CD4-positive, alpha-beta T cell treated with Interleukin-21 for 1 hour (primary cell): ENCODE data around the gene SRR.
"Not testable (repeated sequence)": the region's sequence is repeated elsewhere in the genome, so short reads cannot be mapped to it uniquely, and the experiment has no call there.

Experiments used
- DNase-seq: peaks from one replicate; pipeline ENCODE4 v3.0.0-alpha.2; 2020

The SRR gene, protein sequence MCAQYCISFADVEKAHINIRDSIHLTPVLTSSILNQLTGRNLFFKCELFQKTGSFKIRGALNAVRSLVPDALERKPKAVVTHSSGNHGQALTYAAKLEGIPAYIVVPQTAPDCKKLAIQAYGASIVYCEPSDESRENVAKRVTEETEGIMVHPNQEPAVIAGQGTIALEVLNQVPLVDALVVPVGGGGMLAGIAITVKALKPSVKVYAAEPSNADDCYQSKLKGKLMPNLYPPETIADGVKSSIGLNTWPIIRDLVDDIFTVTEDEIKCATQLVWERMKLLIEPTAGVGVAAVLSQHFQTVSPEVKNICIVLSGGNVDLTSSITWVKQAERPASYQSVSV

GRCh38 chr17:2303204-2304188, at the start of gene SRR, which contains the start of gene SMG6:
TSS of gene SRR (plus strand) at chr17:2303950. CDS start at chr17:2315561, 11,611 bp downstream.
TSS of gene SMG6 (minus strand) at chr17:2303785. CDS start at chr17:2303720, 65 bp downstream.
- peak; percentile 96 for DNase-seq

DNA sequence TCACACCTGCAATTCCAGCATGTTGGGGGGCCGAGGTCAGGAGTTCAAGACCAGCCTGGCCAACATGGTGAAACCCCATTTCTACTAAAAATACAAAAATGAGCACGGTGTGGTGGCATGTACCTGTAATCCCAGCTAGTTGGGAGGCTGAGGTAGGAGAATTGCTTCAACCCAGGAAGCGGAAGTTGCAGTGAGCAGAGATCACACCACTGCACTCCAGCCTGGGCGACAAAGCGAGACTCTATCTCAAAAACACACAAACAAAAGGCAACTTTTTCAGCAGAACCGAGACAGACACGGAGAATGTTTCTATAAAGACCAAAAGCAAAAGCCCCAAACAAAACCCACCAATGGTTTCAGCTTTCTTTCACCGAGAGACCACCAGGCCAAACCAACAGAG, 44.9 kb upstream of the SRR start:
- DNase-seq: not testable (repeated sequence)

- DNase-seq: peak; percentile 70
These were observed 43.8 kb upstream of the SRR start for GRCh38 chr17:2259769-2260536.

DNA sequence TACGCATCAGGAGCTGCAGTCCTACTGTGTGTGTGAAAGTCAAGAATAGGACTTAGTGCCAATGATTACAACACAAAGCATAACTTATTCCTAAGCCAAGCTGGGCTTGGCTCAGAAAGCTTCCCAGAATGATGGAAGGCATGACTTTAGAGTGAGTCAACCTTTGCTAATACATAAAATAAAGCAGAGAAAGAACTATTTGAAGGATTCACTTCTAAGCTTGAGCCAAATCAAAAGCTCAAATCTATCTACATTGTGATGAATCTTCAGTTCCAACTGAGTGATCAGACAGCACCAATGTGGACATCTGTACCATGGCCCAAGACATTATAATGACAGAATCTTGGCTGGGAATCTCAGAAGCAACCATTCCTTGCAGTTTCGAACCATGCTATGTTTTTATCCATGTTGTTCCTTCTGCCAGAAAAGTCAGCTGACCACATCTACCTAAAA, 41.6 kb upstream of the SRR start:
- DNase-seq: no peak

DNA sequence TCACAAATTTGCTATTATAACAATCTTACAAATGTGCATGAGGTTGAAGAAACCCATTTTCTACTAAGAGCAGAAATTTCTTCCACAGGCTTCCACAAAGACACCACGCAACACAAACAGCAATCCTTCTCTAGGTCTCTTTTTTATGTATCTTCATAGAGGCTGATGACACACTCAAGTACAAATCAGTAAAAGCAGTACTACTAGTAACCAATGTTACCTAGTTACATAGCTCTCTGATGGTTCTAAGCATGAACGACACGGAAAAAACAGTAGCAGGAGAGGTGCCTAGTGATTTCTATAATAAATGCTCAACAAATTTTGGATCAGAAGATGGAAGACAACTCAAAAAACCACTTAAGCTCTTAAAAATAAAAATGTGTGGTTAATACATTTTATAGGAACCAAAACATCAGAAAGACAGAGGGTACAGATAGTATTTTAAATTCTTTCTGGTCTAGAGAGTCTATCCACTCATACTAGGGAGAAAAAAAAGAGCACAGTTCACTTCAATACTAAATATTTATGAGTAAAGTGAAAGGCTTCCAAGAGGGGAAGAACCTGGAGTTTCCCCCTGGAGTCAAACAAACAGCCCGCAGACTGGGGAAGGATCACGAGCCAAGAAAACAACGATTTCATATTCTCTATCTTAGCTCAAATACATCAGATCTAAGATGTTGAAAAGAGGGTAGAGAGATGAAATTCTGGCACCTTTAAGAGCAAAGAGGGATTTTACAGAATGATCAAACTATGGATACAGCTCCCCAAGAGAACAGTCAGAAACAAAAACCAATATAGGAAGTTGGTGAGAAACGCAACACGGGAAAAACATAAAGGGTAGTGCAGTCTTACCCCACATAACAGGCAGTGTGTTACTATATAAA, 40.3 kb upstream of the SRR start:
- DNase-seq: peak; percentile 21

- DNase-seq: no peak
These were observed 39.5 kb upstream of the SRR start for GRCh38 chr17:2264067-2264860.

DNA sequence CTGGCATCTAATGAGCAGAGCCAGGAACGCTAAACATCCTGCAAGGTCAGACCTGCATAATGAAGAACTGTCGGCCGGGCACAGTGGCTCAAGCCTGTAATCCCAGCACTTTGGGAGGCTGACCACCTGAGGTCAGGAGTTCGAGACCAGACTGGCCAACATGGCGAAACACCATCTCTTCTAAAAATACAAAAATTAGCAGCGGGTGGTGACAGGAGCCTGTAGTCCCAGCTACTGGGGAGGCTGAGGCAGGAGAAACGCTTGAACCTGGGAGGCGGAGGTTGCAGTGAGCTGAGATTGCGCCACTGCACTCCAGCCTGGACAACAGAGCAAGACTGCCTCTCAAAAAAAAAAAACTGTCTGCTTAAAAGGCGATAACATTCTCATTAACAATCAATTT, 38.6 kb upstream of the SRR start:
- DNase-seq: not testable (repeated sequence)

DNA sequence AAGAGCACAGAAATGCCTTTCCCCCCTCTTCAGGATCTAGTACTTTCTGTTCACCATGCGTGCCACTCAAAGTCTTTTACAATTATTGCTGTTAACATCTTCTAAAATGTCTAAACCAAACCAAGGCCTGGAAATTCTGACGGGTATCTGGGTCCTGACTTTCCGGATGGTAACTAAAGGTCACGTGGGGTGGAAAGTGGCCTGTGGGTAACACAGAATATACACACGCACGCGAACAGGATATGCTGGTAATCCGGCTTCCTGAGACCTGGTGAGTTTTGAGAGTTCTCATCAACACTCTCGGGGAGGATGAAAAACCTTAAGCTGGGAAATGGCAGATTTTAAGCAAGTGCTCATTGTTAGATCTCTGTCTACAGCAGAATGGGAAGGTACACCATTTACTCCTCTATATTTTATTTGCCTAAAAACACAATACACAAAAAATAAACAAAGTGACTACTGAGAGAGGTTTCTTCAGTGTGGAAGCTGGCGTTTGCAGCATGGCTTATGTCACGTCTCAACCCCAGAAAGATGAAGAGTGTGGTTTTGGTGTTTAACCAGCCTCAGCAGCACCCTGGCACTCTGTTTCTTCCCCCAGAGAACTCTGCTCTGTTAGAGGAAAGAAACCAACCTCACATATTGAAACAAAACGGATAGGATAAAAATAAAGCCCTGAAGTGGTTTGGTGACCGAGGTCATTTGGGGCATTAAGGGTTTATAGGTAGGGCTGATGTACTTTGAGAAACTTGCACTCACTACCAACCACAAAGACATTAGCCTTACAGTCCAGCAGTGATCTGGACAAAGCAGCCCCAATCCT, 37.5 kb upstream of the SRR start:
- peak; percentile 89 for DNase-seq

- DNase-seq: peak; percentile 25
These were observed 36.9 kb upstream of the SRR start for GRCh38 chr17:2266865-2267228.

- no peak for DNase-seq
These were observed 36.4 kb upstream of the SRR start for GRCh38 chr17:2267354-2267753.

- no peak for DNase-seq
These were observed 31.6 kb upstream of the SRR start for GRCh38 chr17:2271985-2272702.

DNA sequence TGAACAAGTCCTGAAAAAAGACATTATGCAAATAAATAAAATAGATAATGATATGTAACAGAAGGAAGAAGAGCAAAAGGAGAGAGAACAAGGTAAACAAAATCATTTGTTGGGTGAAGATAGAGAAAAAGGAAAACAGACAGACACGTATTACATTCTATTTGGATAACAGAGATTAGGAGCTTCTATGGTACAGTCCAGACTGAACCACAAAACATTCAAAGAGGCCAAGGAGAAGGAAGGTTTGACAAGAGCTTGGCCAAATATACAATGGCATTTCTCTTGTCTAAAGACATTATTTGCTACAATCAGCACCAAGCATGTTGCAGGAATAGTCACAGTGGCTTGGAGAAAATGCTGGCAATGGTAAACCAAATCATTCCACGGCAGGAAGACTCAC, 29.3 kb upstream of the SRR start:
- no peak for DNase-seq

GRCh38 chr17:2275722-2276121, 28.0 kb upstream of the SRR start:
- no peak for DNase-seq

DNA sequence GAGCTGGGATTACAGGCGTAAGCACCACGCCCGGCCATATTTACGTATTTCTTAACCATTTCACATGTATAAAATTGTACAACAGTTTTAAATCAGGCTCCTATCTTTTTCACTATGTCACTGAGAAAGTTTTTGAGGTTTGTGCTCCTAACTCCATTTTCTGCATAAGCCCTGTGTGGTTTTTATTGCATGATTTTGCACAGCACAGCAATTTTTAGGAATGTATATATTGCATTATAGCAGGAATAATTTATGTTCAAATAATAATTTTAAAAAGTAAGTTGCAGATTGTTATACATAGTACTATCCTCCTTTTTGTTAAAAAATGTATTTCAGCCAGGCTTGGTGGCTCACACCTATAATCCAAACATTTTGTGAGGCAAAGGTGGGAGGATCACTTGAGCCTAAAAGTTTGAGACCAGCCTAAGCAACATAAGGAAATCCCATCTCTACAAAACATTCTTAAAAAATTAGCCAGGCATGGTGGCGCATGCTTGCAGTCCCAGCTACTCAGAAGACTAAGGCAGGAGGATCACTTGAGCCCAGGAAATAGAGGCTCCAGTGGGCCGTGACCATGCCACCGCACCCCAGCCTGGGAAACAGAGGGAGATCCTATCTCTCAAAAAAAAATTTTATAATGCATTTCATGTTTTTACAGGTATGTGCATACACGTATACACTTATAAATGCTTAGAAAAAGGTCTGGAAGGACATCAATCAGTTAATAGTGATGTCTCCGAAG, 26.1 kb upstream of the SRR start:
- DNase-seq: no peak

DNA sequence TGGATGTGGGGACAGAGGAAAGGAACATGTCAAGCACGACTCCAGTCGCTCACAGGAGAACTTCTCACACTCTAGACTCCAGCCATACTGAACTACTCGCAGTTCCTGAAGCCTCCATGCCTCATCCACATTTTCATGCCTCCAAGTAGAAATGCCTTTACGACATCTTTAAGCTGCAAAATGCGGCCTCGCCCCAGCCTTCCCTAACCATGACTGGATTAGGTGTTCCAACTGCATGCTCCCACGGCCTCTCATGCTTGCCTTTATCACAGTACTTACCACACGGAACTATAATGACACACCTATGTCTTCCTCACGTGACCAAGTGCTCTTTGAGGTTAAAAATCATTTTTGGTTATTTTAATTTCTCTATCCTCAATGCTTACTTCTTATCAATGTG, 24.0 kb upstream of the SRR start:
- DNase-seq: no peak

GRCh38 chr17:2282297-2282873, 21.4 kb upstream of the SRR start:
- DNase-seq: peak; percentile 76

- DNase-seq: no peak
These were observed 20.4 kb upstream of the SRR start for GRCh38 chr17:2283302-2283701.

GRCh38 chr17:2289878-2290478, 13.8 kb upstream of the SRR start:
- DNase-seq: no peak
